ENCODE data around the gene GPR68. TPM values are rescaled to one million over a fixed set of nuclear protein-coding genes. Genes with fewer than 3 reads are reported as not detected.

The GPR68 gene
- total RNA-seq, 1 experiment from 2014 or later: 0.28 TPM

GRCh38 chr14:91293281-91293680, 48.8 kb upstream of the GPR68 start:
- Histone ChIP-seq H3K27me3 (ENCODE audit: control insufficient read depth, insufficient read depth, low read length) (no peaks in the 10 kb centered on the region), H3K27ac (ENCODE audit: low read length) (no peak overlapping the region), H3K36me3 (ENCODE audit: control insufficient read depth, insufficient read depth, low read length) (no peaks in the 10 kb centered on the region), H3K4me3 (ENCODE audit: low read depth in 2 of 2, low read length in 2 of 2) (no peak overlapping the region), H3K4me1 (ENCODE audit: control insufficient read depth, insufficient read depth, low read length) (no peaks in the 10 kb centered on the region), H3K9me3 (ENCODE audit: control insufficient read depth, insufficient read depth, low read depth, low read length) (no peaks in the 10 kb centered on the region)
- ChIA-PET CTCF (interaction anchor here (0.6 kb wide), 1 partner anchor 116 kb away, joined by 3 read pairs; no protein-coding TSS in a partner anchor), POLR2A (interaction anchor here (0.6 kb wide), 1 partner anchor 123 kb away, joined by 4 read pairs; no protein-coding TSS in a partner anchor)
- ATAC-seq (no peak), DNase-seq (ENCODE audit: low read depth, low spot score) (no peak)
- TF ChIP-seq CTCF (IDR thresholded peaks at IDR 0.05) (no peak), TCF7L2 (IDR thresholded peaks at IDR 0.05; ENCODE audit: low read depth, low read length) (no peak), POLR2AphosphoS5 (IDR thresholded peaks at IDR 0.05; ENCODE audit: low read depth, low read length) (no peak), SIN3A (IDR thresholded peaks at IDR 0.05; ENCODE audit: borderline replicate concordance, insufficient read depth, low read depth, low read length) (no peak), REST (IDR thresholded peaks at IDR 0.05; ENCODE audit: insufficient read depth in 1 of 2, low read depth in 2 of 2, low read length in 1 of 2) (no peak)
- intact Hi-C loops (cut with micrococcal nuclease; ENCODE audit: unreplicated experiment) (no loop called here), in situ Hi-C loops (cut with HindIII; ENCODE audit: low pct_unique_long_range_greater_than_20kb, low sequenced_read_pairs) (no loop called here)
- no TSS peak for BruUV-seq (replicated peaks)

- CTCF ChIA-PET: no interaction called here
Measured at GRCh38 chr14:91292491-91292890, 48.0 kb upstream of the GPR68 start.

More at GRCh38 chr14:91292491-91292890, 48.0 kb upstream of the GPR68 start:
- Histone ChIP-seq H3K36me3 (ENCODE audit: control insufficient read depth, insufficient read depth, low read length) (no peaks in the 10 kb centered on the region), H3K4me3 (ENCODE audit: low read depth in 2 of 2, low read length in 2 of 2) (no peak overlapping the region), H3K9me3 (ENCODE audit: control insufficient read depth, insufficient read depth, low read depth, low read length) (no peaks in the 10 kb centered on the region), H3K27ac (ENCODE audit: low read length) (no peak overlapping the region), H3K27me3 (ENCODE audit: control insufficient read depth, insufficient read depth, low read length) (no peaks in the 10 kb centered on the region), H3K4me1 (ENCODE audit: control insufficient read depth, insufficient read depth, low read length) (no peaks in the 10 kb centered on the region)
- in situ Hi-C loops (cut with HindIII; ENCODE audit: low pct_unique_long_range_greater_than_20kb, low sequenced_read_pairs) (no loop called here), intact Hi-C loops (cut with micrococcal nuclease; ENCODE audit: unreplicated experiment) (no loop called here)
- DNase-seq (ENCODE audit: low read depth, low spot score): no peak
- POLR2A ChIA-PET: no interaction called here
- ATAC-seq: no peak
- no peak for TF ChIP-seq CTCF (IDR thresholded peaks at IDR 0.05)
- no peak for TF ChIP-seq SIN3A (IDR thresholded peaks at IDR 0.05; ENCODE audit: borderline replicate concordance, insufficient read depth, low read depth, low read length)
- no peak for TF ChIP-seq REST (IDR thresholded peaks at IDR 0.05; ENCODE audit: insufficient read depth in 1 of 2, low read depth in 2 of 2, low read length in 1 of 2)
- TF ChIP-seq POLR2AphosphoS5 (IDR thresholded peaks at IDR 0.05; ENCODE audit: low read depth, low read length): no peak
- TF ChIP-seq TCF7L2 (IDR thresholded peaks at IDR 0.05; ENCODE audit: low read depth, low read length): no peak
- no TSS peak for BruUV-seq (replicated peaks)

Measured in Panc1 (cell line).